ENCODE data around the gene TSSK2.

TSSK2 gene

GRCh38 chr22:19122752-19123492 is 8.2 kb upstream of the TSSK2 start:
- DNase-seq (ENCODE audit: extremely low read depth in 1 of 2, low read depth in 1 of 2): no peak

- no peak for DNase-seq (ENCODE audit: extremely low read depth in 1 of 2, low read depth in 1 of 2)
Observed at GRCh38 chr22:19123936-19124335, 7.2 kb upstream of the TSSK2 start.

GRCh38 chr22:19124377-19124776 is 6.7 kb upstream of the TSSK2 start:
- DNase-seq (ENCODE audit: extremely low read depth in 1 of 2, low read depth in 1 of 2): no peak

GRCh38 chr22:19125011-19125410 is 6.1 kb upstream of the TSSK2 start:
- no peak for DNase-seq (ENCODE audit: extremely low read depth in 1 of 2, low read depth in 1 of 2)

- DNase-seq (ENCODE audit: extremely low read depth in 1 of 2, low read depth in 1 of 2): no peak
Observed at GRCh38 chr22:19125474-19126308, 5.4 kb upstream of the TSSK2 start.

- DNase-seq (ENCODE audit: extremely low read depth in 1 of 2, low read depth in 1 of 2): no peak
Observed at GRCh38 chr22:19126309-19127273, 4.5 kb upstream of the TSSK2 start.

GRCh38 chr22:19127329-19128008 is 3.6 kb upstream of the TSSK2 start:
- no peak for DNase-seq (ENCODE audit: extremely low read depth in 1 of 2, low read depth in 1 of 2)

- no peak for DNase-seq (ENCODE audit: extremely low read depth in 1 of 2, low read depth in 1 of 2)
Observed at GRCh38 chr22:19128009-19128401, 3.1 kb upstream of the TSSK2 start.

- DNase-seq (ENCODE audit: extremely low read depth in 1 of 2, low read depth in 1 of 2): no peak
Observed at GRCh38 chr22:19128946-19129727, 2.0 kb upstream of the TSSK2 start.

- no peak for DNase-seq (ENCODE audit: extremely low read depth in 1 of 2, low read depth in 1 of 2)
Observed at GRCh38 chr22:19129871-19130270, 1.2 kb upstream of the TSSK2 start.

GRCh38 chr22:19131685-19132015 is 542 bp downstream of the TSSK2 start:
- no peak for DNase-seq (ENCODE audit: extremely low read depth in 1 of 2, low read depth in 1 of 2)

GRCh38 chr22:19132153-19132552 is 1.0 kb downstream of the TSSK2 start:
- DNase-seq (ENCODE audit: extremely low read depth in 1 of 2, low read depth in 1 of 2): no peak

- no peak for DNase-seq (ENCODE audit: extremely low read depth in 1 of 2, low read depth in 1 of 2)
Observed at GRCh38 chr22:19132693-19133400, 1.7 kb downstream of the TSSK2 start.

GRCh38 chr22:19133561-19133960 is 2.5 kb downstream of the TSSK2 start:
- DNase-seq (ENCODE audit: extremely low read depth in 1 of 2, low read depth in 1 of 2): no peak

- DNase-seq (ENCODE audit: extremely low read depth in 1 of 2, low read depth in 1 of 2): no peak
Observed at GRCh38 chr22:19134176-19134831, 3.2 kb downstream of the TSSK2 start.

- no peak for DNase-seq (ENCODE audit: extremely low read depth in 1 of 2, low read depth in 1 of 2)
Observed at GRCh38 chr22:19134874-19135273, 3.8 kb downstream of the TSSK2 start.

- DNase-seq (ENCODE audit: extremely low read depth in 1 of 2, low read depth in 1 of 2): no peak
Observed at GRCh38 chr22:19136915-19137314, 5.8 kb downstream of the TSSK2 start.

- no peak for DNase-seq (ENCODE audit: extremely low read depth in 1 of 2, low read depth in 1 of 2)
Observed at GRCh38 chr22:19137384-19138216, 6.5 kb downstream of the TSSK2 start.

Data from activated CD8-positive, alpha-beta memory T cell treated with anti-CD3 and anti-CD28 coated beads for 1 hour (primary cell).